H9 (cell line): ENCODE measurements around the gene DNMBP. TPM values are rescaled to one million over a fixed set of nuclear protein-coding genes. Genes with fewer than 3 reads are reported as not detected.

ENCODE experiments used
- DNase-seq: peaks from one replicate; pipeline ENCODE4 v3.0.0-alpha.2; 2017
- H2AFZ ChIP-seq: one replicate; pipeline ENCODE4 v1.6.1; 2013; ENCODE audit warnings: mild to moderate bottlenecking, low read length, control low read depth, moderate library complexity
- H2AK5ac ChIP-seq: 2 replicates; pipeline ENCODE4 v1.6.1; 2013; ENCODE audit warnings: low read length, control low read depth, mixed read lengths; ENCODE audit not compliant: insufficient read length
- H2BK120ac ChIP-seq: one replicate; pipeline ENCODE4 v1.6.1; 2013; ENCODE audit warnings: low read depth, mild to moderate bottlenecking, low read length, control low read depth, inconsistent platforms; ENCODE audit not compliant: poor library complexity, severe bottlenecking
- H2BK12ac ChIP-seq: 2 replicates; pipeline ENCODE4 v1.6.1; 2013; ENCODE audit warnings: low read length, control low read depth, mixed read lengths, low read depth; ENCODE audit not compliant: insufficient read length
- H2BK15ac ChIP-seq: 2 replicates; pipeline ENCODE4 v1.6.1; 2013; ENCODE audit warnings: low read depth, low read length, control low read depth
- H2BK20ac ChIP-seq: one replicate; pipeline ENCODE4 v1.6.1; 2013; ENCODE audit warnings: low read depth, mild to moderate bottlenecking, low read length, control low read depth, inconsistent platforms; ENCODE audit not compliant: poor library complexity, severe bottlenecking
- H2BK5ac ChIP-seq: 2 replicates; pipeline ENCODE4 v1.6.1; 2013; ENCODE audit warnings: low read length, control low read depth, mixed read lengths; ENCODE audit not compliant: insufficient read length
- H3K14ac ChIP-seq: 2 replicates; pipeline ENCODE4 v1.6.1; 2013; ENCODE audit warnings: low read length, control low read depth; ENCODE audit not compliant: insufficient read depth
- H3K18ac ChIP-seq: 2 replicates; pipeline ENCODE4 v1.6.1; 2013; ENCODE audit warnings: low read depth, mild to moderate bottlenecking, mixed read lengths, low read length, control low read depth; ENCODE audit not compliant: insufficient read length
- H3K23ac ChIP-seq: 2 replicates; pipeline ENCODE4 v1.6.1; 2013; ENCODE audit warnings: low read length, control low read depth, mixed read lengths, low read depth; ENCODE audit not compliant: insufficient read length
- H3K23me2 ChIP-seq: 2 replicates; pipeline ENCODE4 v1.6.1; 2013; ENCODE audit warnings: low read depth, mild to moderate bottlenecking, mixed read lengths, low read length, control low read depth; ENCODE audit not compliant: insufficient read length, poor library complexity, severe bottlenecking
- H3K27ac ChIP-seq: 2 replicates; pipeline ENCODE4 v1.5.1; 2013; ENCODE audit warnings: low read length, control low read depth, mixed read lengths, low read depth; ENCODE audit not compliant: insufficient read length
- H3K27me3 ChIP-seq: 2 replicates; pipeline ENCODE4 v1.6.1; 2013; ENCODE audit warnings: low read length, control low read depth, inconsistent platforms; ENCODE audit not compliant: insufficient read depth
- H3K4ac ChIP-seq: 2 replicates; pipeline ENCODE4 v1.6.1; 2013; ENCODE audit warnings: low read depth, mild to moderate bottlenecking, control low read depth, inconsistent platforms, low read length, moderate library complexity
- H3K4me1 ChIP-seq: 2 replicates; pipeline ENCODE4 v1.6.1; 2013; ENCODE audit warnings: low read length, control low read depth, inconsistent platforms; ENCODE audit not compliant: insufficient read depth
- H3K4me2 ChIP-seq: 2 replicates; pipeline ENCODE4 v1.6.1; 2013; ENCODE audit warnings: low read length, control low read depth, mixed read lengths; ENCODE audit not compliant: insufficient read length, insufficient read depth
- H3K56ac ChIP-seq: 2 replicates; pipeline ENCODE4 v1.6.1; 2013; ENCODE audit warnings: low read depth, mild to moderate bottlenecking, mixed read lengths, low read length, control low read depth; ENCODE audit not compliant: insufficient read length
- H3K79me1 ChIP-seq: 2 replicates; pipeline ENCODE4 v1.6.1; 2013; ENCODE audit warnings: low read depth, mild to moderate bottlenecking, moderate library complexity, low read length, control low read depth, inconsistent platforms; ENCODE audit not compliant: insufficient read depth, poor library complexity, severe bottlenecking
- H3K79me2 ChIP-seq: 2 replicates; pipeline ENCODE4 v1.6.1; 2013; ENCODE audit warnings: low read length, control low read depth, inconsistent platforms; ENCODE audit not compliant: insufficient read depth
- H3K9ac ChIP-seq: 2 replicates; pipeline ENCODE4 v1.6.1; 2013; ENCODE audit warnings: low read length, control low read depth, mixed read lengths; ENCODE audit not compliant: insufficient read length; ENCODE audit errors: extremely low read depth
- H3K9me3 ChIP-seq: one replicate; pipeline ENCODE4 v1.6.1; 2013; ENCODE audit warnings: low read depth, low read length, inconsistent platforms; ENCODE audit not compliant: control insufficient read depth
- H3T11ph ChIP-seq: one replicate; pipeline ENCODE4 v1.6.1; 2013; ENCODE audit warnings: mild to moderate bottlenecking, low read length, control low read depth, inconsistent platforms
- H4K20me1 ChIP-seq: one replicate; pipeline ENCODE4 v1.6.1; 2013; ENCODE audit not compliant: control insufficient read depth, insufficient read length, insufficient read depth
- H4K5ac ChIP-seq: 2 replicates; pipeline ENCODE4 v1.6.1; 2013; ENCODE audit warnings: low read depth, mild to moderate bottlenecking, mixed read lengths, low read length, control low read depth; ENCODE audit not compliant: insufficient read length
- H4K8ac ChIP-seq: replicated peaks from 2 replicates; pipeline ENCODE4 v1.6.1; 2013; ENCODE audit warnings: low read length, control low read depth, mixed read lengths, low read depth; ENCODE audit not compliant: insufficient read length
- H4K91ac ChIP-seq: 2 replicates; pipeline ENCODE4 v1.6.1; 2013; ENCODE audit warnings: low read depth, mild to moderate bottlenecking, moderate library complexity, mixed read lengths, low read length, control low read depth; ENCODE audit not compliant: insufficient read length
- H3K27ac Mint-ChIP-seq, 3 experiments: 2 replicates in 2 of 3; 3 replicates in 1 of 3; pipeline ENCODE4 v1.8.0; 2020 to 2021; ENCODE audit warnings: mixed read lengths in 3 of 3, mild to moderate bottlenecking in 1 of 3, moderate library complexity in 1 of 3
- H3K27me3 Mint-ChIP-seq: 2 replicates; pipeline ENCODE4 v1.8.0; 2021; ENCODE audit warnings: low read depth, mild to moderate bottlenecking, moderate library complexity, mixed read lengths
- H3K36me3 Mint-ChIP-seq, 3 experiments: 2 replicates in 2 of 3; 3 replicates in 1 of 3; pipeline ENCODE4 v1.8.0; 2020 to 2021; ENCODE audit warnings: low read depth in 3 of 3, mixed read lengths in 3 of 3; ENCODE audit not compliant: insufficient read depth in 1 of 3
- H3K4me1 Mint-ChIP-seq, 2 experiments: 2 replicates each; pipeline ENCODE4 v1.8.0; 2020; ENCODE audit warnings: mixed read lengths in 2 of 2
- H3K4me3 Mint-ChIP-seq, 2 experiments: 2 replicates in 1 of 2; 3 replicates in 1 of 2; pipeline ENCODE4 v1.8.0; 2020 to 2021; ENCODE audit warnings: mild to moderate bottlenecking in 2 of 2, mixed read lengths in 2 of 2, moderate library complexity in 1 of 2
- H3K9me3 Mint-ChIP-seq, 2 experiments: 2 replicates in 1 of 2; 3 replicates in 1 of 2; pipeline ENCODE4 v1.8.0; 2020; ENCODE audit warnings: mild to moderate bottlenecking in 2 of 2, mixed read lengths in 2 of 2, moderate library complexity in 1 of 2
- CTCF ChIP-seq: fragments of 200-600 bp; sonication (generic); conservative IDR thresholded peaks from 3 replicates; pipeline ENCODE4 v1.8.0; 2021; ENCODE audit warnings: antibody characterized with exemption, mild to moderate bottlenecking
- WGBS: extraction: QIAGEN DNeasy Blood & Tissue Kit; methylation state at CpG from one replicate; pipeline ENCODE4 v1.1.7; 2013; ENCODE audit warnings: missing lambda C conversion rate, low lambda C conversion rate, mixed read lengths; ENCODE audit not compliant: insufficient read length; ENCODE audit errors: extremely low coverage; 5-methylcytosine and 5-hydroxymethylcytosine counted together
- total RNA-seq: library from RNA; stranded (reverse); gene quantifications from 2 replicates; pipeline ENCODE4 v1.2.1, GENCODE V29; 2021

The DNMBP gene
- total RNA-seq, 1 experiment from 2014 or later = 25.6 TPM

- H4K8ac ChIP-seq = no peak overlapping the region
- H3K4me1 ChIP-seq = peaks cover 12% of the 10 kb centered on the region; the same call in 1 of the 2 replicates
- H4K20me1 ChIP-seq = no peaks in the 10 kb centered on the region
- Mint-ChIP-seq H3K9me3 (peaks cover 3 to 4% of the 10 kb centered on the region in 2 experiments), H3K4me1 (peaks cover 42 to 49% of the 10 kb centered on the region in 2 experiments), H3K4me3 (peak overlapping the region; percentile 32 to 42; a peak in 2 of 5 replicates), H3K27me3 (peaks cover 9% of the 10 kb centered on the region; the same call in 1 of the 2 replicates), H3K27ac (peak overlapping the region in 1 of 3 experiments; percentile 8; a peak in 2 of 7 replicates), H3K36me3 (peaks cover 0 to 3% (median 3%) of the 10 kb centered on the region in 3 experiments; a peak in 4 of 7 replicates)
- no peak overlapping the region for H3K56ac ChIP-seq
- no CpG with 5 or more reads among the region's 18 CpGs for WGBS
- no peak overlapping the region for H2AFZ ChIP-seq
- no peak overlapping the region for H3K14ac ChIP-seq
- H3K4me2 ChIP-seq = peak overlapping the region; percentile 4
- peak; percentile 98 for TF ChIP-seq CTCF
- H2BK15ac ChIP-seq = no peak overlapping the region
- H3K18ac ChIP-seq = no peak overlapping the region
- H2BK12ac ChIP-seq = no peak overlapping the region
- no peak overlapping the region for H3K9ac ChIP-seq
- no peak overlapping the region for H3K23ac ChIP-seq
- no peak overlapping the region for H3K4ac ChIP-seq
- H2BK120ac ChIP-seq = no peak overlapping the region
- no peaks in the 10 kb centered on the region for H3K9me3 ChIP-seq
- DNase-seq = peak; percentile 80
- H4K91ac ChIP-seq = no peak overlapping the region
- H3K79me1 ChIP-seq = no peaks in the 10 kb centered on the region
- no peak overlapping the region for H4K5ac ChIP-seq
- no peak overlapping the region for H2BK20ac ChIP-seq
- H3K23me2 ChIP-seq = no peaks in the 10 kb centered on the region
- no peak overlapping the region for H3K27ac ChIP-seq
- no peaks in the 10 kb centered on the region for H3K27me3 ChIP-seq
- H3T11ph ChIP-seq = no peak overlapping the region
- H3K79me2 ChIP-seq = no peaks in the 10 kb centered on the region
- H2AK5ac ChIP-seq = no peak overlapping the region
- no peak overlapping the region for H2BK5ac ChIP-seq
These were observed 163.8 kb downstream of the DNMBP start for GRCh38 chr10:99845837-99846382.
